Hematopoietic multipotent progenitor cell treated with erythropoietin and hydrocortisone succinate and interleukin-3 and kit ligand, for 8 days (in vitro differentiated cells): ENCODE data around the gene FN3K.

Experiments
- DNase-seq: peaks from one replicate; pipeline ENCODE4 v3.0.0-alpha.2; 2015

FN3K gene

DNA sequence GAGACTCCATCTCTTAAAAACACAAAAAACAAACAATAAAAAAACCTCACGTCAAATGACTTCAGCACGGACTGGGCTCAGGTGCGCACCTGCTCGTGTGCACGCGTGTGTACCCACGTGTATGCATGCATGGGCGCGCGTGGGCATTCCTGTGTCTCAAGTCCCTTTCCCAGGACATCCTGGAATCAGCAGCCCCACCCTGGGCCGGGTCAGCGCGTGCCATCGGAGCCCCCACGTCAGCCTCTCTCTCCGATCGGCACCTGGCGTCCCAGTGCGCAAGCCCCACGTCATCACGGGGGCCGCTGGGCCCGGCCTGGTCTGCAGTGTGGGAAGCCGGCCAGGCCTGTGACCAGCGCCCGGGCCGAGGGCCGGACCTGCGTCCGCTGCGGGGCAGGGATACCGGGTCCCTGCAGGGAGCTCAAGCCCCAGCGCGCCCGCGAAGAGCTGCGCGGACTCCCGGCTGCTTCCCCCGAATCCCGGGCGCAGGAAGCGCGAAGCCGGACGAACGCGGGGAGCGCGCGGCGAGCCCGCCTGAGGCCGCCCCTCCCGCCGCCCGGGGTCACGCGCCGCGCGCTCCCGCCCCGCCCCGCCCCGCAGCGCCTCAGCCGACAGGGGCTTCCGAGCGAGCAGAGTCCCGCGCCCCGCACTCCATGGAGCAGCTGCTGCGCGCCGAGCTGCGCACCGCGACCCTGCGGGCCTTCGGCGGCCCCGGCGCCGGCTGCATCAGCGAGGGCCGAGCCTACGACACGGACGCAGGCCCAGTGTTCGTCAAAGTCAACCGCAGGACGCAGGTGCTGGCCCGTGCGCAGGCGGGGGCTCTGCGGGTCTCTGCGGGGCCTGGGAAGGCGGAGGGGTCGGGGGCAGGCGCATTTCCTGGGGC, at the start of gene FN3K:
FN3K (plus strand) TSS at position 629 of the 880 bp plus-strand sequence; CDS start at position 651, 22 bp downstream.
- peak; percentile 56 for DNase-seq

DNA sequence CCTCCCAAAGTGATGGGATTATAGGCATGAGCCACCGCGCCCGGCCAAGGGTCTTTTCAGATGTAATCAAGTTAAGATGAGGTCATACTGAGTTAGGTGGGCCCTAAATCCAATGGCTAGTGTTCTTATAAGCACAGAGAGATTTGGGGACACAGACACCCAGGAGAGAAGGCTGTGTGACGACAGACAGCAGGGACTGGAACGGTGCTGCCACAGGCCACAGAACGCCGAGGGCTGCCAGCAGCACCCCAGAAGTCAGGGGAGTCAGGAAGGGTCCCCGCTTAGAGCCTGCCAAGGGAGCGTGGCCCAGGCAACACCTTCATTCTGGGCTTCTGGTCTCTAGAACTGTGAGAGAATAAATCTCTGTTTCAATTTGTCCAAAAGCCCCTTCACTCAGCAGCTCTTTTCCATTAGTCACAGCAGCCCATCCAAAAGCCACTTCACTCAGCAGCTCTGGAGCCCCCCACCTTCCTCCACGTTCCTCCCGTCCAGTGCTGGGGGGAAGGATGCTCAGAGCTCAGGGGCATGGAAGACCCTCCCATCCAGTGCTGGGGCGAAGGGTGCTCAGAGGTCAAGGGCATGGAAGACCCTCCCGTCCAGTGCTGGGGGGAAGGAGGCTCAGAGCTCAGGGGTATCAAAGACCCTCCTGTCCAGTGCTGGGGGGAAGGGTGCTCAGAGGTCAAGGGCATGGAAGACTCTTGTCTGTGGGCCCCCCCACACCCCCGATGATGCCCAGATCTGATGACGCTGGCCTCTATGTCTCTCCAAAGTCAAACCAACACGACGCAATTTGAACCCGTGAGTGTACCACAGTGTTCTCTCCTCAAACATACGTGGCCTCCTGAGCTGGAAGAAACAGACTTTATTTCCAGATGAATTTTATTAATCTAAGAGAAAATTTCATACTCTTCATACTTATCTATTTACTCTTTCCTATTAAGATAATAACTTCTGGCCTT, 48.8 kb upstream of the FN3K start:
- DNase-seq, result no peak

DNA sequence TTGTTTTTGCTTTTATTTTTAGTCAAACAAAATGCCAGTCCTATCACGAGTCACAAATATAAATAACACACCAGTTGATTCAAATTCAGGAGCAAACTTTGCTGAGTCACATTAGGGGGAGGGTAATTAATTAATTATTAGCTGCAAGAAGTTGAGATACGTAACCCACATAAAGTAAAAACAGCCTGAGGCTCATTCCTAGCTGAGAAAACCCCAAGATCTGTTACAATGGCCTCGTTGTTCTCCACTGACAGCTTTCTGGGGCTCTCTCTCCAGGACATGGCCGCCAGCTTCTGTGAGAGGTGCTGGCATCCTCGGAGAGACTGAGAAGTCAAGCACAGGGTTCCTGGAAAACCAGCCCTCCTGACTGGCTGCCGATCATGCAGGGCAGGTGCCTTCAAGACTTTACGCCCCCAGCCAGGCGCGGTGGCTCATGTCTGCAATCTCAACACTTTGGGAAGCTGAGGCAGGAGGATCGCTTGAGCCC, 48.0 kb upstream of the FN3K start:
- no peak for DNase-seq

DNA sequence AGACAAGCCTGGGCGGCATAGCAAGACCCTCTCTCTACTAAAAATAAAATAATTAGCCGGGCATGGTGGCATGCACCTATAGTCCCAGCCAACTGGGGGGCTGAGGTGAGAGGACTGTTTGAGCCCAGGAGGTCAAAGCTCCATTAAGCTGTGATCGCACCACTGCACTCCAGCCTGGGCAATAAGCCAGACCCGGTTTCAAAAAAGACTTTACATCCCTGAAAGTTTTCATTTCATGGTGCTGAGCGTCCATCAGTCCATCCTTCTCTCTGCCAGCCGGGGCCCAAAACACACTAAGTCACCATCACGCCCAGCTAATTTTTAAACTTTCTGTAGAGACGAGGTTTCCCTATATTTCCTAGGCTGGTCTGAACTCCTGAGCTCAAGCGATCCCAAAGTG, 47.5 kb upstream of the FN3K start:
- DNase-seq, result no peak

DNA sequence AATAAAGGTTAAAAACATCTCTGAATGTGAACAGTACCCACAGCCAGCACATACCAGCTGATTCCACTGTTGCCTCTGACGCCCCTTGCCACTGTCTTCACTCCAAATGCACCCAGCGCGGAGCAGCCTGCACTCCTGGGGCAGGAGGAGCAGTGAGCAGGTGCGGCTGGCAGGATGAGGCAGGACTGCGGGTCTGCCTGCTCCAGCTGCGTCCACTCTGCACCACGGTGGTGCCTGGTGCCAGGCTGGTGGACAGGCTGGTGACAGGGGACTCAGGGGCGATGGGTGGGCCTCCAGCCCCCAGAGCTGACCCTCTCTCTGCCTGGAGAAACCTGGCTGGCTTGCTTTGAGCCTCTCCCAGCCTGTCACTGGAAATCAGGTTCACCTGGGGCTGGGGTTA, 46.3 kb upstream of the FN3K start:
- DNase-seq, result no peak

DNA sequence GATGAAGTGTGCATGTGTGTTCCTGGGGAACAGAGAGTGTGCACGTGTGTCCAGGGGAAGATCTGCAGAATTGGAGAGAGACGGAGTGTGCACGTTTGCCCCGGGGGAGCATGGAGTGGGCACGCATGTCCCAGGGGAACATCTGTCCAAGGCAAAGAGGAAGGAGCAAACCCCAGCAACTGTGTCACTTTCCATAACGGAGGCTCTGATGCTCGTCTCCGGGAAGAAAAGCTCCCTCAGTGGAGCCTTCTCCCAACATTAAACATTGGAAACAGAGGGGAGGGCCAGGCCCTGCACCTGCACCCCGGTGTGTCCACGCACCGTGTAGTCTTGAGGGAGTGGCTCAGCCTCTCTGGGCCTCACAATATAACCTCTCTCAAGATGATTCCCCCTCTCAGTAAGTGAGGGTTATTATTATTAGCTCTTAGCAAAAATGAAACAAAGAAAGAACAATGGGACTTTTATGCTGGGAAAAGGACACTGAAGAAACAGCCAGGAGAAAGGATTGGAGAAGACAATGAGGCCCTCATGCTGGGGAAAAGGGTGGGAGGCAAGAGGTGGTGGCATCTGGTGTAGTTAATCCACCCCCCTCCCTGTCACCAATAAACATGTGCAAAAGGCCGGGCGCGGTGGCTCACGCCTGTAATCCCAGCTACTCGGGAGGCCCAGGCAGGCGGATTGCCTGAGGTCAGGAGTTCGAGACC, 44.5 kb upstream of the FN3K start:
- DNase-seq, result no peak

DNA sequence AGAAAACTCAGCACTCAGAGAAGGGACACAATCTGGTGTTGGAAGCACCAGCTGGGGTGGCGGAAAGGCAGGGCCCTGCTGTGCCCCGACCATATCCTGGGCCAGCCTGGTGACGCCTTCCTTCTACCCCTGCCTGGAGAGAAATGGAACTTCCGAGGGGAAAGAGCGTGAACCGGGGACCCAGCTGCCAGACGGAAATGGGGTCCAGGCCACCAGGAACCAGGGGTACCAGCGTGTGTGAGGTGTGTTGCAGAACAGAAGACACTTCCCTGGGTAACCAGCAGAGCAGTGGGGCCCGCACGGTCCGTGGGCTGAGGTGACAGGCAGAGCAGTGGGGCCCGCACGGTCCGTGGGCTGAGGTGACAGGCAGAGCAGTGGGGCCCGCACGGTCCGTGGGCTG, 43.7 kb upstream of the FN3K start:
- DNase-seq, result no peak

DNA sequence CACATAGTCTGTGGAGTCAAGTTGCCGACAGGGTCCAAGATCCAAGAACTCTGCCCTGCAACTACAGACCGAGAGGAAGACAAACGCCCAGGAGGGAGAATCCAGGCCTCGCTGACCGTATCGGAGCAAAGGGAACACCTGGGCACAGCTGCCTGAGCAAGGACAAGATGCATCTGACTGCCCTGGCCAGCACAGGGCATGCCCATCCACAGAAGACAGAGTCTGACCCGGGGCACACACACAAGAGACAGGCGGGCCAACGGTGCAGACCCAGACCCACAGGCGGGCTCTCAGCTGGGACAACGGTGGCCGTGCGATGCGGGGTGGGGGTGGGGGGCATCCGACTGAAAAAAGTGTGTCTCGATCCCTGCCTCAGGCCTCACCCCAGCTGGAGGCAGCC, 43.1 kb upstream of the FN3K start:
- DNase-seq, result no peak

DNA sequence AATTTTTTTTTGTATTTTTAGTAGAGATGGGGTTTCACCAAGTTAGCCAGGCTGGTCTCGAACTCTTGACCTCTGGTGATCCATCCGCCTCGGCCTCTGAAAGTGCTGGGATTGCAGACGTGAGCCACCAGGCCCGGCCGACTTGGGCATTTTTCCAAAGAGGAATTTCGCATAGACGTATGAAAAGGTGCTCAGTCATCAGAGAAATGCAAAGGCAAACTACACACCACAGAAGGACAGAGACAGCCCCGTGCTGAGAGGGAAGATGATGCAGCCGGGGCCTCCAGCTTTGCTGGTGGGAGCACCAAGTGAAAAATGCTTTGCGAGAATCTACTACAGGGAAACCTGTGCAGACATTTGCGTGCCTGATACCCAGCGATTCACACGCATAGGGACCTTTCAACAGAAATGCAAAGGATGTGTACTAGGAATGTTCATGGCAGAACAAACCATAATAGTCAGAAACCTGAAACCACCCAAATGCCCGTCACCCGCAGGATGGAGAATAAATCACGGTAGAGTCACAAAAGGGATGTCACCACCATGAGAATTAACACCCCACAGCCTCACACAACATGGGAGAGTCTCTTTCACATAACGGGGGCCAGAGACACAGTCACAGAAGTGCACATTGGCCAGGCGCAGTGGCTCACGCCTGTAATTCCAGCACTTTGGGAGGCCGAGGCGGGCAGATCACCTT, 42.1 kb upstream of the FN3K start:
- DNase-seq, result no peak

DNA sequence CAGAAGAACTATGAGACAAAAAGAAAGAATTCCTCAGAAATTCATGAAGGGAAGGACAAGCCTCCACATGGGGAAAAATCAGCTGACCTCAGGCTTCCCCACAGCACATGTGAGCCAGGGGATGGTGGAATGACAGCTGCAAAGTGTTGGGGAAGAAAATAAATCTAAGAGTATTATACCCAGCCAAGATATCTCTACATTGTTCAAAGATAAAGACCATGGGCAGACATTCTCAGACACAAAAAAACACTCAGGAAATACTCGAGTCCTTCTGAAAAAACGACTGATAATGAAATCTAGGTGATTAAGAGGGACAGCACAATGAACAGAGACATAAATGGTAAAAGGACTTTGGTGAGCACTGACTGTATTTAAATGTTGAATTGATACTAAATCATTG, 40.8 kb upstream of the FN3K start:
- DNase-seq, result no peak

DNA sequence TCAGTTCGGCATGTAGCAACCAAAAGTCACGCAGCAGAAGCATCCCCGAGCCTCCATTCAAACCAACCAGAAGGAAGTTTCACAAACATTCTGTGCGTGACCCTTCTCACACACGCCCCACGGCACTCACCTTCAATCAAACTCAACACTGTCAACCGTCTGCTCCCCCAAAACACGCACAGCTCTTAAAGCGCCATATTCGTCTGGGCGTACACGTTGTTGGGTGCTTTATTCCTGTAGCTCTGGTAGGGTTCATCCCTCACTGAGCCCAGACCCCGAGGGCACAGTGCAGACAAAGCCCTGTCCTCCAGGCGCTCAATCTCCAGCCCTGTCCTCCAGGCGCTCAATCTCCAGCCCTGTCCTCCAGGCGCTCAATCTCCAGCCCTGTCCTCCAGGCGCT, 39.2 kb upstream of the FN3K start:
- DNase-seq, result no peak

DNA sequence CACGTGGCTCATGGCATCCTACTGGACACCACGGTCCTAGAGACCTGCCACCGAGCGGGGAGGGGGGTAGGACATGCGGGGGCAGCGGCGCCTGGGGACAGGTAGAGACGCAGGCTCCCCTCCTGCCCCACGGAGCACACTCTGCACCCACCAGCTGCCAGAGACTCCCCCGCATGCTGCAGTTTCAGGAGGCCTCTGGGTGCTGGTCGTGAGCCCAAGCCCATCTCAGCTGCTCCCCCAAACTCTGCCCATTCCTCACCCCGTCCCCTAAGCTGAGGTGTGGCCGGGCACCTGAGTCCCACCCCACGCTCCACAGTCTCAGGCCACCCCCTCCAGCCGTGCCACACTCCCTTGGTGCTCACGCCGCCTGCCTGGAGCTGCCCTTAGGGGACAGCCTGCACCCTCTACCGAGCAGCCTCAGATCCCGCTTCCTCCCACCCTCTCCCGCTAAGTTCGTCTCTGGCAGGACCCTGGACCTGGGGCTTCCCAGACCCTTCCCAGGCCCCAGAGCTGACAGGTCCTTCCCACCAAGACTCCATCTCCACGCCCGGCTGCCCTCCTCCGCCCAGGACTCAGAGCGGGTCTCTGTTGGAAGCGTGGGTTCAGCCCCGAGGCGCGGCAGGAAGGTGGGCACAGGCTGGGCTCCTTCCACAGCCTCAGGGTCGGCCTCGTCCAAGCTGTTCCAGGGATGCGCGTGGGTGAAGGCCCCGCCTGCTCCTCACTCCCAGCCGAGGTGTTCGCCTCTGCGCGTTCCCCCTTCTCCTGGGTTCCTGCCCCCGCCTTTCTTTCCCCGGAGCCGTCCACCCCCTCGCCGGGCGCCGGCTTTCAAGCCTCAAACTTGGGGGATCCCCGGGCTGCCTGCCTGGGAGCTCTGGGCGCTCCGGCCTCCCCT, 38.3 kb upstream of the FN3K start:
- DNase-seq, result no peak

DNA sequence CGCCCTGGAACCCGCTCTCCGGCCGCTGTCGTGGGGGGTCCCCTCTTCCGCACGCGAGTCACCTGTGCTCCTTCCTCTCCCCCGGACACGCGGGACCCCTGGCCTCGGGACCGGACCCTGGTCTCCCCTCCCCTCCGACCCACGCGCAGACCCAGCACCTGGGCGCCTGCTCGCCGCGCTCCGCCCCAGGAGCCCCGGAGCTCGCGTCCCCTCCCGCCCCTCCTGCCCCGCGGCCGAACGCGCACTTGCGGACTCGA, 37.7 kb upstream of the FN3K start:
- DNase-seq, result no peak

DNA sequence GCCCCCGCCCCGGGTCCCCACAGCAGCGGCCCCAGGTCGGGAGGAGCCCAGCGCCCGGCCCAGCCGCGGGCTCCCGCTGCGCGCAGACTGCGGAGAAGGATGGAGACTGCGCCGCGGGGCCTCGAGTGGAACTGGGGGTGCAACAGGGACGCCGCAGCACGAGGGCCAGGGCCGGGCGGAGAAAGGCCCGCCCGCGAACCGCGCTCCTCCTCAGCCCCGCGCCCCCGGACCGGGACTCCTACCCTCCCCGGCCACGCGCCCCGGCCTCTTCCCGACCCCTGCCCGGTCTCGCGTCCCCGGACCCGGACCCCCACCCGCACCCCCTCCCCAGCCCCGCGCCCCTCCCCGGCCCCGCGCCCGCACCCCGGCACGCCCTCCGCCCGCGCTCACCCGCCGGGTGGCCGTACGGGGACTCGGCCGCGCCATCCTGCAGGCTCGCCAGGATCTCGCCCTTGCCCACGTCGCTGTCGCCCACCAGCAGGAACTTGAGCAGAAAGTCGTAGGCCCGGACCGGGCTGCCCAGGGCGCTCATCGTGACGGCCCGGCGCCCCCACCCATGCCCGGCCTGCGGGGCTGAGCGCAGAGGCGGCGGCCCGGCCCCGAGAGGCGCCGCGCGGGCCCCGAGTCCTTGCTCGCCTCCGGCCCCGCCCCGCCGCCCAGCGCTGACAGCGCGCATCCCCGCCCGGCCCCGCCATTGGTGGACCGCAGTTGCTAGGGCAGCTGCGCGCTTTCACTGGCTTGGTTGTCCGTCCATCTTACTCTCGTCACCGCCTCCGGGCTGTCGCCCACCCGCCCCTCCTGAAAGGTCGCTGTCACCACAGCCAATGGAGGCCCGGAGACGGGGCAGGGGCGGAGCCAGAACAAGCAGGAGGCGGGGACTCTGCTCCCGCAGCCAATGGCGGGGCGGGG, 37.1 kb upstream of the FN3K start, which contains the start of gene RAB40B:
RAB40B (minus strand) TSS at position 634 of the 909 bp plus-strand sequence; CDS start at position 532, 102 bp downstream.
- peak; percentile 96 for DNase-seq

DNA sequence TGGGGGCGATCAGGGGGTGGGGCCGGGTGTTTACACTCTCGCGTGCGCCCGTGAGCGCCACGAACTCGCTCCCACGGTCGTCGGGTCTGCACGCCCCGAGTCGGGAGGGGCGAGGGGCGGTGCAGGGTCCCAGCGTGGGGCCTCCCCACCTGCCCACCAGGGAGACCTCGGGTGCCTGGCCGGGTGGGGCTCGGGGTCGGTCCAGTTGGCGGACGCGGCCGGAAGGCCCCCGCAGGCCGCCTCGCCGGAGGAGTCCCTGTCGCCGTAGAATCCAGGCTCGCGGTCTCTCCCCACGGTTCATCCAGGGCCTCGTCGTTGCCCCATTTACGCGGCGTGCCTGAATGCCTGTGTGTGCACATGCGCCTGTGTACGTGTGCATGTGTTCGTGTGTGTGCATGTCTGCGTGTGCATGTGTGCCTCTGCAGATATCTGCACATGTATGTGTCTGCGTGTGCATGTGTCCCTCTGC, 36.4 kb upstream of the FN3K start:
- DNase-seq, result no peak

DNA sequence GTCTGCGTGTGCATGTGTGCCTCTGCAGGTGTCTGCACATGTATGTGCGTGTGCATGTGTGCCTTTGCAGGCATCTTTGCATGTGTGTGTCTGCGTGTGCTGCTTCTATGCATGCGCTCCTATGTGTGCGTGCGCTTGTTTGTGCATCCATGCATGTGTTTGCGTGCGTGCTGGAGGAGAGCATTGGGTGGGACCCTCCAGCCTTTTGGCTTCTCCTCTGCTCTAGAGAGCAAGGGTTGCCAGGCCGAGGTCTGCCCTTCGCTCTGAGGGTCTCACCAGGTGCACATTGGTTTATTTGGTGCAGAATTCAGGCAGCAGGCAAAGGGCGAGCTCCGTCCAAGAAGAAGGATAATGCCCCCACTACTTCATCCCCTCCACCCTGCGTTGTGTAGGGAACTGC, 35.9 kb upstream of the FN3K start:
- DNase-seq, result no peak

DNA sequence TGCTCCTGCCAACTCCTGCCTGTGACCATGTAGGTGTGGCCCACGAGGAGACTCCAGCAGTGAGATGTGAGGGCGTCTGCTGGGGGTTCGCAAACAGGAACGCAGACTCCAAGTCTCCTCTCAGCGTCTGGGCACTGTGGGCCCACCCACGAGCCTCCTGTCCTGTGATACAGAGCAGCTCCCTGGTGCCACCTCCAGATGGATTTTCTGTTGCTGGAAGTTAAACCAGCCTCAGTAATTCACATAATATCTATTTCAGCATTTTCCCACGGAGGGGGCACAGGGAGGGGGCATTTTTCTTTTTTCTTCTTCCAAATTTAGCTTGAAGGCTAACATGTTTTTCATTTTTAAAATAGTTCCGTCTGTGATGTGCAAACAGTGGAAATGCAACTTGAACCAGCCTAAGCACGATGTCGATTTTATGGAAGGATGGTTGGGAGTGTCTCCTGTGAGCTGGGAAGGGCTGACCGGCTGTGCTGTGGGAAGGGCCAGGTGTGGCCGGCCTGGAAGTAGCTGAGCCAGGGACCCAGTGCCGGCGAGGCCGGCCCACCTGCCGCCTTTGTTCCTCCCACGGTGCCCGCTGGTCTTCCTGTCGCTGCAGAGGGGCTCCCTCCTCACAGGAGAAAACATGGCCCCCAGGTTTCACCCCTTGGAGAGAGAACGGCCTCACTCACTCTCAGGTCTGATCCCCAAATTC, 33.0 kb upstream of the FN3K start:
- DNase-seq, result no peak

DNA sequence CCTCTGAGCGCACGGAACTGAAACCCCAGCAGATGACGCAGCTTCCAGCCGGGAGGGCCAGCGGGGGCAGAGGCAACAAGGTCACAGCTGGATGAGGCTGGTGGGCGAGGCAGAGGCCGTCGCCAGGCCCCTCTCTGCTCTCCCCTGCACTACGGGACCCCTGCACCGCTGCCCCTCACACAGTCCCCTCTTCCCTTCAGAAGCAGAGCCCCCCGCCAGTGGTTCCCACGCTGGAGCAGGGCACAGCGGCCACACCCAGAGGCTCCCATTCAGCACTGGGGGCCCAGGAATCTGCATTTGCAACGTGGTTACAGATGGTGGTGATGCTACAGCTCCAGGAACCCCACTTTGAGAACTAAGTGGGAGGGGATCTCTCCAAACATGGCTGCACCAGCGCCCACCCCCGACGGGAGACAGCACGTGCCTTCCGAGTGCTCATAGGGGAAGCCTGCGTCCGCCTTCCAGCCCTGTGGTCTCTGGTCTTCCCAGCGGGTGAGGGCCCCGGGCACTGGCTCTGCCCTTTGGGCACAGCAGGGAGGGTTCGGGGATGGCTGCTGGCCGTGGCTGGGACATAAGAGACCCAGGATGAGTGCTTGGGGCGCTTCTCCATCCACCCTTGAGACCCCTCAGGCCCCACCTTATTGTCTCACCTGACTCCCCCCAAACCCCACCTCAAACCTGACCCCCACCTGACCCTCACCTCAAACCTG, 32.2 kb upstream of the FN3K start:
- no peak for DNase-seq
